Limb (tissue), 2 donors: ENCODE measurements around the gene ASPA.

Experiments used
- DNase-seq, 2 donors: peaks; one replicate each; pipeline ENCODE4 v3.0.0-alpha.2; 2016; ENCODE audit errors: extremely low spot score in 2 of 2

ASPA gene

GRCh38 chr17:3533752-3534151 lies 58.0 kb downstream of the ASPA start:
- no peak for DNase-seq

- DNase-seq: peak in 1 of 2 donors; percentile 42
Measured at GRCh38 chr17:3534881-3535252, 59.1 kb downstream of the ASPA start.

GRCh38 chr17:3535253-3535995 lies 59.6 kb downstream of the ASPA start:
- DNase-seq: peak; percentile 68 to 87

- DNase-seq: no peak
Measured at GRCh38 chr17:3536716-3537115, 60.9 kb downstream of the ASPA start.

- DNase-seq: no peak
Measured at GRCh38 chr17:3539881-3540540, 64.2 kb downstream of the ASPA start.

- DNase-seq: no peak
Measured at GRCh38 chr17:3542410-3543088, 66.8 kb downstream of the ASPA start.

- DNase-seq: no peak
Measured at GRCh38 chr17:3543453-3543852, 67.7 kb downstream of the ASPA start.

- no peak for DNase-seq
Measured at GRCh38 chr17:3544365-3544764, 68.6 kb downstream of the ASPA start.

GRCh38 chr17:3545151-3545550 lies 69.4 kb downstream of the ASPA start:
- DNase-seq: no peak

- DNase-seq: no peak
Measured at GRCh38 chr17:3546521-3546920, 70.7 kb downstream of the ASPA start.

GRCh38 chr17:3546997-3547396 lies 71.2 kb downstream of the ASPA start:
- no peak for DNase-seq

GRCh38 chr17:3547628-3548027 lies 71.8 kb downstream of the ASPA start:
- DNase-seq: no peak

- DNase-seq: no peak
Measured at GRCh38 chr17:3549610-3550162, 73.9 kb downstream of the ASPA start.

- DNase-seq: no peak
Measured at GRCh38 chr17:3551189-3551588, 75.4 kb downstream of the ASPA start.

GRCh38 chr17:3552916-3553315 lies 77.1 kb downstream of the ASPA start:
- no peak for DNase-seq
